ENCODE results near the gene CIAO3. TPM values are rescaled to one million over a fixed set of nuclear protein-coding genes. Genes with fewer than 3 reads are reported as not detected.

Gene CIAO3
- total RNA-seq, 1 donor from 2014 or later, result 21.7 TPM

Other genes with a start within 250 kb of the CIAO3 start
- gene CAPN15, start 213.3 kb downstream of the CIAO3 start, total RNA-seq, result 41.7 and 82.0 TPM in 2 replicates
- 0.05 TPM in 1 of 2 replicates, not detected in the other for gene PRR35, start 180.6 kb downstream of the CIAO3 start, total RNA-seq
- gene NHLRC4, start 174.0 kb downstream of the CIAO3 start, total RNA-seq, result 0.85 TPM in 1 of 2 replicates, not detected in the other
- 30.9 and 68.5 TPM in 2 replicates for gene PIGQ, start 171.0 kb downstream of the CIAO3 start, total RNA-seq
- 8.0 and 12.1 TPM in 2 replicates for gene RAB40C, start 150.9 kb downstream of the CIAO3 start, total RNA-seq
- gene WFIKKN1, start 110.0 kb downstream of the CIAO3 start, total RNA-seq, result 0.35 TPM in 1 of 2 replicates, not detected in the other
- gene METTL26, start 104.7 kb downstream of the CIAO3 start, total RNA-seq, result 54.4 and 93.1 TPM in 2 replicates
- 17.6 and 26.4 TPM in 2 replicates for gene MCRIP2, start 99.2 kb downstream of the CIAO3 start, total RNA-seq
- gene WDR90, start 91.6 kb downstream of the CIAO3 start, total RNA-seq, result 6.9 and 18.5 TPM in 2 replicates
- 31.1 and 43.6 TPM in 2 replicates for gene RHOT2, start 72.9 kb downstream of the CIAO3 start, total RNA-seq
- 0.94 and 1.6 TPM in 2 replicates for gene RHBDL1, start 65.3 kb downstream of the CIAO3 start, total RNA-seq
- 78.5 and 115 TPM in 2 replicates for gene STUB1, start 60.6 kb downstream of the CIAO3 start, total RNA-seq
- 33.5 and 52.3 TPM in 2 replicates for gene JMJD8, start 56.7 kb downstream of the CIAO3 start, total RNA-seq
- gene WDR24, start 50.6 kb downstream of the CIAO3 start, total RNA-seq, result 1.4 and 7.9 TPM in 2 replicates
- gene FBXL16, start 35.2 kb downstream of the CIAO3 start, total RNA-seq, result 0.40 TPM in 1 of 2 replicates, not detected in the other
- 65.8 and 74.7 TPM in 2 replicates for gene METRN, start 25.9 kb downstream of the CIAO3 start, total RNA-seq
- gene ANTKMT, start 19.9 kb downstream of the CIAO3 start, total RNA-seq, result 23.1 and 73.8 TPM in 2 replicates
- gene CCDC78, start 14.6 kb downstream of the CIAO3 start, total RNA-seq, result 0.69 and 0.70 TPM in 2 replicates
- 10.5 and 24.1 TPM in 2 replicates for gene HAGHL, start 13.9 kb downstream of the CIAO3 start, total RNA-seq
- 1.3 and 13.5 TPM in 2 replicates for gene MSLN, start 19.7 kb upstream of the CIAO3 start, total RNA-seq
- gene RPUSD1, start 47.4 kb upstream of the CIAO3 start, total RNA-seq, result 22.3 and 35.3 TPM in 2 replicates
- gene CHTF18, start 47.6 kb upstream of the CIAO3 start, total RNA-seq, result 4.2 and 11.3 TPM in 2 replicates
- gene GNG13, start 59.7 kb upstream of the CIAO3 start, total RNA-seq, result not detected in 2 replicates
- 12.7 and 27.6 TPM in 2 replicates for gene LMF1, start 230.0 kb upstream of the CIAO3 start, total RNA-seq
- 0.20 TPM in 1 of 2 replicates, not detected in the other for gene SOX8, start 240.8 kb upstream of the CIAO3 start, total RNA-seq

All from renal cortical epithelial cell (primary cell).